Activated CD8-positive, alpha-beta T cell treated with anti-CD3 and anti-CD28 coated beads, Interleukin-2, amount 10 ng/mL, durations not matched to agents 7 days and 5 days (primary cell): ENCODE results near the gene GTF3C1. TPM values are rescaled to one million over a fixed set of nuclear protein-coding genes. Genes with fewer than 3 reads are reported as not detected.

Experiments used
- ATAC-seq: fragments of 150-1000 bp; cut with Tn5 transposase; one replicate; pipeline ENCODE4 v1.10.0; 2021; ENCODE audit warnings: moderate library complexity
- CTCF ChIA-PET: fragments of 350-600 bp; sonication (Branson Sonifier 250); formaldehyde crosslinking; loops from one replicate; lab custom pipeline; 2021; ENCODE audit warnings: antibody characterized with exemption; lab: Charles Lee
- POLR2A ChIA-PET: fragments of 350-600 bp; sonication (Branson Sonifier 250); formaldehyde crosslinking; loops from one replicate; lab custom pipeline; 2021; ENCODE audit warnings: antibody characterized with exemption; lab: Charles Lee
- DNase-seq: peaks from one replicate; pipeline ENCODE4 v3.0.0-alpha.2; 2020
- H3K27ac Mint-ChIP-seq: one replicate; pipeline ENCODE4 v1.8.0; 2021; ENCODE audit warnings: mild to moderate bottlenecking, mixed read lengths
- H3K27me3 Mint-ChIP-seq: one replicate; pipeline ENCODE4 v1.8.0; 2021; ENCODE audit warnings: low read depth, mixed read lengths
- H3K36me3 Mint-ChIP-seq: one replicate; pipeline ENCODE4 v1.8.0; 2021; ENCODE audit warnings: low read depth, mixed read lengths
- H3K4me1 Mint-ChIP-seq: one replicate; pipeline ENCODE4 v1.8.0; 2021; ENCODE audit warnings: low read depth, mixed read lengths
- H3K4me3 Mint-ChIP-seq: one replicate; pipeline ENCODE4 v1.8.0; 2021; ENCODE audit warnings: mild to moderate bottlenecking, mixed read lengths
- H3K9me3 Mint-ChIP-seq: one replicate; pipeline ENCODE4 v1.8.0; 2022; ENCODE audit warnings: mixed read lengths; ENCODE audit not compliant: insufficient read depth
- total RNA-seq, 2 experiments: library from RNA; stranded (reverse); gene quantifications; one replicate each; pipeline ENCODE4 v1.2.3, GENCODE V29; 2021

The GTF3C1 gene
- total RNA-seq, 2 experiments from 2014 or later, result 55.8 to 58.5 TPM

- H3K9me3 Mint-ChIP-seq, result peaks cover 14% of the 10 kb centered on the region
- peak overlapping the region; percentile 28 for H3K27ac Mint-ChIP-seq
- DNase-seq, result no peak
- POLR2A ChIA-PET, result interaction anchor here (1.2 kb wide), 1 partner anchor 9 kb away, joined by 3 read pairs; the partner anchor contains the start of gene IL21R
- ATAC-seq, result no peak
- H3K27me3 Mint-ChIP-seq, result no peaks in the 10 kb centered on the region
- H3K4me3 Mint-ChIP-seq, result no peak overlapping the region
- CTCF ChIA-PET, result interaction anchor here (0.6 to 1.5 kb wide), 5 partner anchors 9 to 207 kb away, joined by 3 to 7 read pairs (median 6); partner anchors contain the start of gene KDM8
- peaks cover 63% of the 10 kb centered on the region for H3K36me3 Mint-ChIP-seq
- H3K4me1 Mint-ChIP-seq, result peaks cover 76% of the 10 kb centered on the region
Observed at GRCh38 chr16:27410761-27411160, 139.0 kb downstream of the GTF3C1 start.

Other genes with a start within 250 kb of the GTF3C1 start
- 100 to 1,000 TPM; 231 to 237 TPM for gene IL4R, start 235.9 kb downstream of the GTF3C1 start, total RNA-seq
- gene IL21R, start 147.7 kb downstream of the GTF3C1 start, total RNA-seq, result 10 to 100 TPM; 23.5 to 24.2 TPM
- gene KATNIP, start 231 bp upstream of the GTF3C1 start, total RNA-seq, result 10 to 100 TPM; 18.6 to 19.0 TPM